Panc1 (cell line): ENCODE data around the gene BCL2. TPM values are rescaled to one million over a fixed set of nuclear protein-coding genes. Genes with fewer than 3 reads are reported as not detected.

ENCODE experiments used
- ATAC-seq: fragments of 200-7000 bp; cut with Tn5 transposase; 2 replicates; pipeline ENCODE4 v1.9.1; 2020; ENCODE audit warnings: mild to moderate bottlenecking, moderate library complexity
- BruUV-seq: library from RNA; stranded (reverse); fragments of 400-500 nt; replicated peaks from 2 replicates; lab custom pipeline; 2021; lab: Mats Ljungman, UMichigan
- CTCF ChIA-PET: fragments of 300-600 bp; sonication (Branson Sonifier 250); formaldehyde crosslinking; loops from one replicate; lab custom pipeline; 2022; ENCODE audit warnings: antibody characterized with exemption; lab: Charles Lee
- POLR2A ChIA-PET: fragments of 300-600 bp; sonication (Branson Sonifier 250); formaldehyde crosslinking; loops from one replicate; lab custom pipeline; 2022; ENCODE audit warnings: antibody characterized with exemption; lab: Charles Lee
- DNase-seq: peaks from one replicate; pipeline ENCODE4 v3.0.0-alpha.2; 2010; ENCODE audit warnings: low read depth, low spot score
- H3K27ac ChIP-seq: 2 replicates; pipeline ENCODE4 v1.5.1; 2011; ENCODE audit warnings: mild to moderate bottlenecking, low read length, inconsistent platforms
- H3K27me3 ChIP-seq: fragments of 200-500 bp; sonication (Bioruptor generic); 2 replicates; pipeline ENCODE4 v1.6.0; 2014; ENCODE audit warnings: low read length, inconsistent platforms; ENCODE audit not compliant: control insufficient read depth, insufficient read depth
- H3K36me3 ChIP-seq: fragments of 200-500 bp; sonication (Bioruptor generic); 2 replicates; pipeline ENCODE4 v1.5.1; 2014; ENCODE audit warnings: inconsistent platforms, mild to moderate bottlenecking, low read length, moderate library complexity; ENCODE audit not compliant: control insufficient read depth, insufficient read depth
- H3K4me1 ChIP-seq: 2 replicates; pipeline ENCODE4 v1.5.1; 2011; ENCODE audit warnings: inconsistent platforms, mild to moderate bottlenecking, low read length, moderate library complexity; ENCODE audit not compliant: control insufficient read depth, insufficient read depth
- H3K4me3 ChIP-seq, 2 experiments: 2 replicates each; pipeline ENCODE4 v1.5.1; 2011 to 2012; ENCODE audit warnings: low read depth in 2 of 2, low read length in 2 of 2, mild to moderate bottlenecking in 2 of 2, inconsistent platforms in 1 of 2, moderate library complexity in 1 of 2
- H3K9me3 ChIP-seq: fragments of 200-500 bp; sonication (Bioruptor generic); 2 replicates; pipeline ENCODE4 v1.5.1; 2014; ENCODE audit warnings: low read depth, mild to moderate bottlenecking, inconsistent platforms, low read length, moderate library complexity; ENCODE audit not compliant: control insufficient read depth, insufficient read depth
- POLR2AphosphoS5 ChIP-seq: IDR thresholded peaks from 2 replicates; pipeline ENCODE4 v1.6.1; 2012; ENCODE audit warnings: mild to moderate bottlenecking, low read depth, low read length, moderate library complexity
- REST ChIP-seq, 2 experiments: IDR thresholded peaks; 2 replicates each; pipeline ENCODE4 v1.6.1; 2011 to 2012; ENCODE audit warnings: low read depth in 2 of 2, control low read depth in 1 of 2, low read length in 1 of 2, mild to moderate bottlenecking in 1 of 2, moderate library complexity in 1 of 2; ENCODE audit not compliant: insufficient read depth in 1 of 2
- SIN3A ChIP-seq: IDR thresholded peaks from 2 replicates; pipeline ENCODE4 v1.6.1; 2012; ENCODE audit warnings: low read depth, mild to moderate bottlenecking, low read length, moderate library complexity, borderline replicate concordance; ENCODE audit not compliant: insufficient read depth
- TCF7L2 ChIP-seq: IDR thresholded peaks from 2 replicates; pipeline ENCODE4 v1.6.1; 2011; ENCODE audit warnings: mild to moderate bottlenecking, low read depth, low read length, inconsistent platforms
- in situ Hi-C: cut with HindIII; loops from 2 replicates; pipeline ENCODE4 v1.10.0; 2016; ENCODE audit warnings: low sequenced_read_pairs, low pct_unique_long_range_greater_than_20kb
- intact Hi-C: fragments of 100-400 bp; cut with micrococcal nuclease; formaldehyde crosslinking; loops from one replicate; pipeline ENCODE4 v1.10.0; 2022; ENCODE audit not compliant: unreplicated experiment
- total RNA-seq: library from RNA; stranded (reverse); gene quantifications from one replicate; pipeline ENCODE4 v1.2.1, GENCODE V29; 2021; ENCODE audit not compliant: unreplicated experiment
- TF ChIP-seq, protein P1 (sequence below): fragments of 450-650 bp; IDR thresholded peaks from 2 replicates; pipeline ENCODE4 v1.5.1; 2017; ENCODE audit warnings: mild to moderate bottlenecking

Gene BCL2
- total RNA-seq, 1 experiment from 2014 or later, result 0.72 TPM

DNA sequence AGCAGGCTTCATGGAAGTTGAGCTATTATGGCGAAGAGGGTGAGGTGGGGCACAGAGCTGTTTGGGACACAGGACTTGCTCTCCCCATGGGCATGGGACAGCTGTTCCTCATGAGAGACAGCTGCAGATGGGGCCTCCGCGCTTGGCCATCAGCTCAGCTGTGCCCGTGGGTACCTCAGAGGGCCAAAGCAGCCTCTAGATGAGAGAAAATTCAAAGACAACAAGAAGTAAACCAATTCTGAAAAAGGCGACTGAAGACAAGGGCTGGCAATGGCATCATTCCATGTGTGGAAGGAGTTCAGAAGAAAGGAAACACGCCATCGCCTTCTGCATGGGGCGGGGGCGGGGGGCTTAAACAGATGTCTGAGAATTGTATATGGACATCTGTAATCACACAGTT is 136.2 kb downstream of the BCL2 start:
- Histone ChIP-seq H3K27ac (no peak overlapping the region), H3K9me3 (no peaks in the 10 kb centered on the region), H3K36me3 (no peaks in the 10 kb centered on the region), H3K27me3 (no peaks in the 10 kb centered on the region; the same call in 1 of the 2 replicates), H3K4me3 (no peak overlapping the region), H3K4me1 (no peaks in the 10 kb centered on the region)
- no TSS peak for BruUV-seq
- CTCF ChIA-PET, result no interaction called here
- intact Hi-C loops, result no loop called here
- TF ChIP-seq TCF7L2 (no peak), SIN3A (no peak), POLR2AphosphoS5 (no peak), REST (IDR thresholded peaks at IDR 0.05; ENCODE audit: insufficient read depth in 1 of 2, low read depth in 2 of 2, low read length in 1 of 2) (no peak)
- TF ChIP-seq, protein P1, sequence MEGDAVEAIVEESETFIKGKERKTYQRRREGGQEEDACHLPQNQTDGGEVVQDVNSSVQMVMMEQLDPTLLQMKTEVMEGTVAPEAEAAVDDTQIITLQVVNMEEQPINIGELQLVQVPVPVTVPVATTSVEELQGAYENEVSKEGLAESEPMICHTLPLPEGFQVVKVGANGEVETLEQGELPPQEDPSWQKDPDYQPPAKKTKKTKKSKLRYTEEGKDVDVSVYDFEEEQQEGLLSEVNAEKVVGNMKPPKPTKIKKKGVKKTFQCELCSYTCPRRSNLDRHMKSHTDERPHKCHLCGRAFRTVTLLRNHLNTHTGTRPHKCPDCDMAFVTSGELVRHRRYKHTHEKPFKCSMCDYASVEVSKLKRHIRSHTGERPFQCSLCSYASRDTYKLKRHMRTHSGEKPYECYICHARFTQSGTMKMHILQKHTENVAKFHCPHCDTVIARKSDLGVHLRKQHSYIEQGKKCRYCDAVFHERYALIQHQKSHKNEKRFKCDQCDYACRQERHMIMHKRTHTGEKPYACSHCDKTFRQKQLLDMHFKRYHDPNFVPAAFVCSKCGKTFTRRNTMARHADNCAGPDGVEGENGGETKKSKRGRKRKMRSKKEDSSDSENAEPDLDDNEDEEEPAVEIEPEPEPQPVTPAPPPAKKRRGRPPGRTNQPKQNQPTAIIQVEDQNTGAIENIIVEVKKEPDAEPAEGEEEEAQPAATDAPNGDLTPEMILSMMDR, result no peak
- DNase-seq, result no peak
- no peak for ATAC-seq
- in situ Hi-C loops, result no loop called here
- POLR2A ChIA-PET, result no interaction called here

DNA sequence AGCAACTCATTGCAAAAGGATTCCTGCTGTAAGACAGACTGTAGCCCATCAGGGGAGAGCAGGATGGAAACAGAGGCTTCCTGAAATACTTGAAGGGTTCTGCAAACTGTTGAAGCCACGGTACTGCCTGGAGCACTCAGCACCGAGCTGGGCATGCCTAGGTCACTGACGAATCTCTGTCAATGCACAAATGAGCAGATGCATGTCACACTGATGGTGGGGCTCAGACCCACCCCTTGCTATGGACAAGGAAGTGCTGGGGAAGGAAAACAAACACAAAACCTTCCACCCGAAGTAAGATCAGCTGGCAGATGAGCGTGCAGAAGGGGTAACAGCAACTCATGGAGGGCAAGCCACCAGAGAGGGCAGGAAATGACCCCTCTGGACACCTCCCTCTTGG is 136.7 kb downstream of the BCL2 start:
- intact Hi-C loops, result no loop called here
- Histone ChIP-seq H3K27ac (no peak overlapping the region), H3K36me3 (no peaks in the 10 kb centered on the region), H3K27me3 (no peaks in the 10 kb centered on the region; the same call in 1 of the 2 replicates), H3K4me1 (no peaks in the 10 kb centered on the region), H3K4me3 (no peak overlapping the region), H3K9me3 (no peaks in the 10 kb centered on the region)
- ChIA-PET CTCF (no interaction called here), POLR2A (no interaction called here)
- DNase-seq, result no peak
- ATAC-seq, result no peak
- no TSS peak for BruUV-seq
- in situ Hi-C loops, result no loop called here
- no peak for TF ChIP-seq REST (IDR thresholded peaks at IDR 0.05; ENCODE audit: insufficient read depth in 1 of 2, low read depth in 2 of 2, low read length in 1 of 2)
- TF ChIP-seq, protein P1, result no peak
- no peak for TF ChIP-seq TCF7L2
- TF ChIP-seq SIN3A, result no peak
- TF ChIP-seq POLR2AphosphoS5, result no peak
